ENCODE measurements around the gene CASZ1. TPM values are rescaled to one million over a fixed set of nuclear protein-coding genes. Genes with fewer than 3 reads are reported as not detected.

CASZ1 gene
- total RNA-seq, 1 donor from 2014 or later: 23.6 TPM

DNA sequence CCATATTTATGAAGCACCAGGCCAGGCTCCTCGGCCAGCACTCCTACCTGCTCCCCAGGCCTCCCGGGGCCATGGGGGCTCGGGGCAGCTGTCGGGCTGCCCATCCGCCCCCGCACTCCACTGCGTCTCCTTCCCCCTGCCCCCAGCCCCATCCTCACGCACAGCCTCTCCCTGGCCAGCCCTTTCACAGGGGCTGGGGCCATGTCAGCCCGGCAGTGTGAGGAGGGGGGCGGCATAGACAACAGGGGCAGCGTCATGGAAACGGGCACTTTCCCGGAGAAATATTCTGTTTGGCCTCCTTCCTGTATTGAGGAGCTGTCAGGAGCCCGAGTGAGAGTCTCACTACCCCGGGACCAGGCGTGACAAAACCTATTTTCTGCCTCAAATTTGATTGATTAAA is 87.3 kb downstream of the CASZ1 start:
- TF ChIP-seq, protein P1, sequence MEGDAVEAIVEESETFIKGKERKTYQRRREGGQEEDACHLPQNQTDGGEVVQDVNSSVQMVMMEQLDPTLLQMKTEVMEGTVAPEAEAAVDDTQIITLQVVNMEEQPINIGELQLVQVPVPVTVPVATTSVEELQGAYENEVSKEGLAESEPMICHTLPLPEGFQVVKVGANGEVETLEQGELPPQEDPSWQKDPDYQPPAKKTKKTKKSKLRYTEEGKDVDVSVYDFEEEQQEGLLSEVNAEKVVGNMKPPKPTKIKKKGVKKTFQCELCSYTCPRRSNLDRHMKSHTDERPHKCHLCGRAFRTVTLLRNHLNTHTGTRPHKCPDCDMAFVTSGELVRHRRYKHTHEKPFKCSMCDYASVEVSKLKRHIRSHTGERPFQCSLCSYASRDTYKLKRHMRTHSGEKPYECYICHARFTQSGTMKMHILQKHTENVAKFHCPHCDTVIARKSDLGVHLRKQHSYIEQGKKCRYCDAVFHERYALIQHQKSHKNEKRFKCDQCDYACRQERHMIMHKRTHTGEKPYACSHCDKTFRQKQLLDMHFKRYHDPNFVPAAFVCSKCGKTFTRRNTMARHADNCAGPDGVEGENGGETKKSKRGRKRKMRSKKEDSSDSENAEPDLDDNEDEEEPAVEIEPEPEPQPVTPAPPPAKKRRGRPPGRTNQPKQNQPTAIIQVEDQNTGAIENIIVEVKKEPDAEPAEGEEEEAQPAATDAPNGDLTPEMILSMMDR (IDR thresholded peaks at IDR 0.05; ENCODE audit: unreplicated experiment): no peak
- peaks cover 26% of the 10 kb centered on the region for H3K27me3 Mint-ChIP-seq
- H3K27ac Mint-ChIP-seq: no peak overlapping the region
- peaks cover 11% of the 10 kb centered on the region for H3K4me1 Mint-ChIP-seq (ENCODE audit: low read depth)
- H3K9me3 Mint-ChIP-seq (ENCODE audit: low read depth): no peaks in the 10 kb centered on the region
- no peak for DNase-seq (ENCODE audit: low spot score, unreplicated experiment)
- no peaks in the 10 kb centered on the region for H3K36me3 Mint-ChIP-seq (ENCODE audit: insufficient read depth)
- H3K4me3 Mint-ChIP-seq (ENCODE audit: low read depth): no peak overlapping the region

- Mint-ChIP-seq H3K36me3 (ENCODE audit: insufficient read depth) (no peaks in the 10 kb centered on the region), H3K4me1 (ENCODE audit: low read depth) (peaks cover 13% of the 10 kb centered on the region), H3K27me3 (peaks cover 26% of the 10 kb centered on the region), H3K27ac (no peak overlapping the region), H3K9me3 (ENCODE audit: low read depth) (no peaks in the 10 kb centered on the region), H3K4me3 (ENCODE audit: low read depth) (no peak overlapping the region)
- TF ChIP-seq, protein P1 (IDR thresholded peaks at IDR 0.05; ENCODE audit: unreplicated experiment): no peak
- no peak for DNase-seq (ENCODE audit: low spot score, unreplicated experiment)
These were observed 87.7 kb downstream of the CASZ1 start for GRCh38 chr1:10708757-10709156.

GRCh38 chr1:10707208-10707607 is 89.2 kb downstream of the CASZ1 start:
- H3K4me1 Mint-ChIP-seq (ENCODE audit: low read depth): peaks cover 20% of the 10 kb centered on the region
- TF ChIP-seq, protein P1 (IDR thresholded peaks at IDR 0.05; ENCODE audit: unreplicated experiment): no peak
- H3K4me3 Mint-ChIP-seq (ENCODE audit: low read depth): no peak overlapping the region
- peaks cover 29% of the 10 kb centered on the region for H3K27me3 Mint-ChIP-seq
- H3K27ac Mint-ChIP-seq: peak overlapping the region; percentile 47
- H3K36me3 Mint-ChIP-seq (ENCODE audit: insufficient read depth): no peaks in the 10 kb centered on the region
- DNase-seq (ENCODE audit: low spot score, unreplicated experiment): no peak
- H3K9me3 Mint-ChIP-seq (ENCODE audit: low read depth): no peaks in the 10 kb centered on the region

- Mint-ChIP-seq H3K36me3 (ENCODE audit: insufficient read depth) (no peaks in the 10 kb centered on the region), H3K27me3 (peaks cover 32% of the 10 kb centered on the region), H3K27ac (no peak overlapping the region), H3K4me1 (ENCODE audit: low read depth) (peaks cover 20% of the 10 kb centered on the region), H3K9me3 (ENCODE audit: low read depth) (no peaks in the 10 kb centered on the region), H3K4me3 (ENCODE audit: low read depth) (no peak overlapping the region)
- DNase-seq (ENCODE audit: low spot score, unreplicated experiment): no peak
- TF ChIP-seq, protein P1 (IDR thresholded peaks at IDR 0.05; ENCODE audit: unreplicated experiment): no peak
These were observed 90.0 kb downstream of the CASZ1 start for GRCh38 chr1:10706376-10706913.

DNA sequence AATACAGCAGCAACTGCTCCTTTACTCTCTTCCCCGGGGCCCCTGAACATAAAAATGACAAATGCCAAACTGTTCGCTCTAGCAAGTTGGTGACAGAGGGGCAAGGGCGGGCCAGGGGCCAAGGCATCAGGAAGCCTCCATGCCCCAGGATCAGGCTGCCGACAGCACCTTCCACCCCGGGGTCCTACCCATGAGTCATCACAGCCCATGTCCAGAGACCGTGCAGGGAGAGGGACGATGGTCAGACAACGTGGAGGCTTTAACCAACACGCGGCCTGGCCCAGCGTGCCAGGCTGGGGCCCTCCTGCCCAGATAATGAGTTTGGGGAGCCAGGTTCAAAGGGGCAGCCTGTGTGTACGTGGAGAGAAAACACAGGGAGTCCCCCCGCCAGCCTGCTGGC is 90.5 kb downstream of the CASZ1 start:
- TF ChIP-seq, protein P1 (IDR thresholded peaks at IDR 0.05; ENCODE audit: unreplicated experiment): no peak
- Mint-ChIP-seq H3K27me3 (peaks cover 36% of the 10 kb centered on the region), H3K4me1 (ENCODE audit: low read depth) (peaks cover 20% of the 10 kb centered on the region), H3K36me3 (ENCODE audit: insufficient read depth) (no peaks in the 10 kb centered on the region), H3K4me3 (ENCODE audit: low read depth) (no peak overlapping the region), H3K27ac (no peak overlapping the region), H3K9me3 (ENCODE audit: low read depth) (no peaks in the 10 kb centered on the region)
- DNase-seq (ENCODE audit: low spot score, unreplicated experiment): no peak
